HuH-7 (cell line): ENCODE results near the gene BMAL2.

Experiments used
- DNase-seq: peaks from one replicate; pipeline ENCODE4 v3.0.0; 2011; ENCODE audit warnings: low spot score

BMAL2 gene

GRCh38 chr12:27332714-27333402 lies at the start of gene BMAL2:
Gene BMAL2 (plus strand): TSS chr12:27332836. CDS start chr12:27333073, 237 bp downstream.
- peak; percentile 77 for DNase-seq

- no peak for DNase-seq
Observed at GRCh38 chr12:27284021-27284420, 48.6 kb upstream of the BMAL2 start.

- DNase-seq: no peak
Observed at GRCh38 chr12:27284751-27285150, 47.9 kb upstream of the BMAL2 start.

- DNase-seq: no peak
Observed at GRCh38 chr12:27285403-27285802, 47.2 kb upstream of the BMAL2 start.

- no peak for DNase-seq
Observed at GRCh38 chr12:27289414-27289813, 43.2 kb upstream of the BMAL2 start.

- DNase-seq: no peak
Observed at GRCh38 chr12:27290501-27291168, 42.0 kb upstream of the BMAL2 start.

- no peak for DNase-seq
Observed at GRCh38 chr12:27291862-27292261, 40.8 kb upstream of the BMAL2 start.

- DNase-seq: no peak
Observed at GRCh38 chr12:27292718-27293117, 39.9 kb upstream of the BMAL2 start.

GRCh38 chr12:27293463-27293862 lies 39.2 kb upstream of the BMAL2 start:
- no peak for DNase-seq

- no peak for DNase-seq
Observed at GRCh38 chr12:27296674-27297073, 36.0 kb upstream of the BMAL2 start.

- no peak for DNase-seq
Observed at GRCh38 chr12:27297566-27297965, 35.1 kb upstream of the BMAL2 start.

- DNase-seq: no peak
Observed at GRCh38 chr12:27299102-27299501, 33.5 kb upstream of the BMAL2 start.

GRCh38 chr12:27300226-27300625 lies 32.4 kb upstream of the BMAL2 start:
- no peak for DNase-seq

GRCh38 chr12:27303139-27304111 lies 29.2 kb upstream of the BMAL2 start:
- DNase-seq: no peak

GRCh38 chr12:27304856-27305255 lies 27.8 kb upstream of the BMAL2 start:
- DNase-seq: no peak

- peak; percentile 13 for DNase-seq
Observed at GRCh38 chr12:27305673-27306456, 26.8 kb upstream of the BMAL2 start.

GRCh38 chr12:27309293-27309994 lies 23.2 kb upstream of the BMAL2 start:
- DNase-seq: no peak

GRCh38 chr12:27309995-27310315 lies 22.7 kb upstream of the BMAL2 start:
- no peak for DNase-seq

GRCh38 chr12:27316947-27317346 lies 15.7 kb upstream of the BMAL2 start:
- DNase-seq: no peak

- no peak for DNase-seq
Observed at GRCh38 chr12:27319409-27319808, 13.2 kb upstream of the BMAL2 start.

- no peak for DNase-seq
Observed at GRCh38 chr12:27319848-27320247, 12.8 kb upstream of the BMAL2 start.
